RWPE2 (cell line): ENCODE data around the gene DUSP8.

Experiments used
- ATAC-seq: fragments of 200-7000 bp; cut with Tn5 transposase; 3 replicates; pipeline ENCODE4 v1.9.1; 2021; ENCODE audit warnings: low read depth
- DNase-seq: peaks from one replicate; pipeline ENCODE4 v3.0.0-alpha.2; 2020; ENCODE audit warnings: low spot score
- H3K27ac ChIP-seq: fragments of 450-650 bp; 2 replicates; pipeline ENCODE4 v1.5.1; 2017; ENCODE audit warnings: mild to moderate bottlenecking; ENCODE audit not compliant: poor library complexity, severe bottlenecking
- H3K27me3 ChIP-seq: fragments of 250-450 bp; sonication (Bioruptor Pico); 2 replicates; pipeline ENCODE4 v1.5.1; 2021; ENCODE audit warnings: mild to moderate bottlenecking, moderate library complexity; ENCODE audit not compliant: insufficient read depth, poor library complexity, severe bottlenecking
- H3K36me3 ChIP-seq: fragments of 250-450 bp; sonication (Bioruptor Pico); 2 replicates; pipeline ENCODE4 v1.5.1; 2020; ENCODE audit warnings: low read depth, mild to moderate bottlenecking, moderate library complexity
- H3K4me1 ChIP-seq: fragments of 250-450 bp; sonication (Bioruptor Pico); 2 replicates; pipeline ENCODE4 v1.5.1; 2021; ENCODE audit warnings: mild to moderate bottlenecking, moderate library complexity; ENCODE audit not compliant: insufficient read depth, poor library complexity, severe bottlenecking
- H3K4me3 ChIP-seq: fragments of 250-450 bp; sonication (Bioruptor Pico); 2 replicates; pipeline ENCODE4 v1.5.1; 2021; ENCODE audit warnings: mild to moderate bottlenecking, moderate library complexity; ENCODE audit not compliant: severe bottlenecking
- H3K9me3 ChIP-seq: fragments of 250-450 bp; sonication (Bioruptor Pico); 2 replicates; pipeline ENCODE4 v1.5.1; 2021; ENCODE audit warnings: mild to moderate bottlenecking, moderate library complexity; ENCODE audit not compliant: severe bottlenecking
- CTCF ChIP-seq: fragments of 450-650 bp; IDR thresholded peaks from one replicate; pipeline ENCODE4 v1.5.1; 2017; ENCODE audit warnings: mild to moderate bottlenecking, moderate library complexity; ENCODE audit not compliant: poor library complexity, severe bottlenecking

The DUSP8 gene

DNA sequence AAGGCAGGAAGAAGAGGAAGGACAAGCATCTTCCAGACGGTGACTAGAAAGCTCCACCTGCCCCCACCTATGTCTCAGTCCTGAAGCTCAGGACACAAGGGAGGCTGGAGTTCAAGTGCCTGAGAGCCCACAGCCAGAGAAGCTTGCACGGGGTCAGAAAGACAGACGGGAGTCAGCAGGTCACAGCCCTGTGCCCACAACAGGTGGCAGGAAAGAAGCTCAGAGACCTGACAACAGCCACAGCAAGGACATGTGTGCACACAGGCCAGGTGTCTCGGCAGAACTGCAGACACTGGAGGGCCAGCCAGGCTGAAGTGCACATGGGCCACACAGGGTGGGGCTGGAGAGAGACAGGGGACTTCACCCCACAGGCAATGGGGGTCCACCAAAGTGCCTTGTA, 48.3 kb downstream of the DUSP8 start:
- Histone ChIP-seq H3K27ac (no peak overlapping the region), H3K9me3 (no peaks in the 10 kb centered on the region), H3K4me1 (no peaks in the 10 kb centered on the region), H3K4me3 (no peak overlapping the region), H3K36me3 (no peaks in the 10 kb centered on the region), H3K27me3 (no peaks in the 10 kb centered on the region)
- TF ChIP-seq CTCF: no peak
- DNase-seq (no peak), ATAC-seq (no peak)

DNA sequence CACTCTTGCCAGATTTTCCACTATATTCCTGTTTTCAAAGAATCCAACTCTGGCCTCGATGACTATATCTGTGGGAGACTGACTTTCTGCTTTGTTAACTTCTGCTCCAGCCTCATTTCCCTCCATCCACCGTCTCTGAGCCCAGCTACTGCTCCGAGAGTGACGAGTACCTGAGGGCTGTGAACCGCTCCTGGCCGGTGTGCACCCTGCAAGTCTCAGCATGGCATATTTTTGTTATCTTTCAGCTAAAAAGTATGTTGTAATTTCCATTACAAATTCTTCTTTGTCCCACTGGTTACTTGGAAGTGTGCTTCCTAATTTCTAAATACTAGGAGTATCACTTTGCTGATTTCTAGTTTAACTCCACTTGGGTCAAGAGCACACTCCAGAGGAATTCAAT, 49.0 kb downstream of the DUSP8 start:
- no peaks in the 10 kb centered on the region for H3K27me3 ChIP-seq
- TF ChIP-seq CTCF: no peak
- no peaks in the 10 kb centered on the region for H3K36me3 ChIP-seq
- H3K4me3 ChIP-seq: no peak overlapping the region
- DNase-seq: no peak
- no peak for ATAC-seq
- H3K4me1 ChIP-seq: no peaks in the 10 kb centered on the region
- no peak overlapping the region for H3K27ac ChIP-seq
- no peaks in the 10 kb centered on the region for H3K9me3 ChIP-seq

DNA sequence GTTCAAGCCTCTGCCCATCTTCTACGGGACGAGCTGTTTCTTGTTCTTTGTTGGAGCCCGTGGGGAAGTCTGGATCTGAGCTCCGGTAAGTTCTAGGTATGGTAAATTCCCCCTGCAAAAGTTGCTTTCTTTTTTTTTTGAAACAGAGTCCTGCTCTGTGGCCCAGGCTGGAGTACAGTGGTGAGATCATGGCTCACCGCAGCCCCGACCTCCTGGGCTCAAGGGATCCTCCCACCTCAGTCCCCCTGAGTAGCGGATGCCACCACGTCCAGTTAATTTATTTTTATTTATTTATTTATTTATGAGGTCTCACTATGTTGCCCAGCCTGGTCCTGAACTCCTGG, 50.0 kb downstream of the DUSP8 start:
- no peak for ATAC-seq
- H3K4me1 ChIP-seq: no peaks in the 10 kb centered on the region
- no peaks in the 10 kb centered on the region for H3K27me3 ChIP-seq
- no peak overlapping the region for H3K4me3 ChIP-seq
- DNase-seq: no peak
- TF ChIP-seq CTCF: no peak
- H3K27ac ChIP-seq: no peak overlapping the region
- no peaks in the 10 kb centered on the region for H3K9me3 ChIP-seq
- no peaks in the 10 kb centered on the region for H3K36me3 ChIP-seq

GRCh38 chr11:1521382-1522080, 50.5 kb downstream of the DUSP8 start:
- Histone ChIP-seq H3K4me3 (no peak overlapping the region), H3K27me3 (no peaks in the 10 kb centered on the region), H3K27ac (no peak overlapping the region), H3K9me3 (no peaks in the 10 kb centered on the region), H3K4me1 (no peaks in the 10 kb centered on the region), H3K36me3 (no peaks in the 10 kb centered on the region)
- TF ChIP-seq CTCF: no peak
- ATAC-seq (no peak), DNase-seq (no peak)

GRCh38 chr11:1520663-1521267, 51.3 kb downstream of the DUSP8 start:
- DNase-seq (no peak), ATAC-seq (no peak)
- no peak overlapping the region for H3K27ac ChIP-seq
- H3K9me3 ChIP-seq: no peaks in the 10 kb centered on the region
- H3K36me3 ChIP-seq: no peaks in the 10 kb centered on the region
- H3K27me3 ChIP-seq: no peaks in the 10 kb centered on the region
- no peak overlapping the region for H3K4me3 ChIP-seq
- H3K4me1 ChIP-seq: no peaks in the 10 kb centered on the region
- TF ChIP-seq CTCF: no peak
